ENCODE results near the gene ERCC2. TPM values are rescaled to one million over a fixed set of nuclear protein-coding genes. Genes with fewer than 3 reads are reported as not detected.

Gene ERCC2
- total and polyA plus RNA-seq, 2 of the 8 experiments (the other 6 are each of a cell fraction or from before 2014, with no cell fraction given), result 107 to 117 TPM

- Histone ChIP-seq H3K9ac (replicated peaks in 1 of 4; ENCODE audit: extremely low read depth in 1 of 4, low read depth in 3 of 4, low read length in 3 of 4) (no peak overlapping the region), H4K5ac (ENCODE audit: insufficient read length, low read depth, low read length) (no peak overlapping the region), H3K18ac (ENCODE audit: extremely low read depth, low read length) (no peak overlapping the region), H3K4me2 (ENCODE audit: insufficient read depth in 1 of 2, low read depth in 2 of 2, low read length in 2 of 2) (no peak overlapping the region), H2AK5ac (ENCODE audit: low read depth, low read length) (no peak overlapping the region), H3K79me1 (ENCODE audit: low read depth, low read length) (no peaks in the 10 kb centered on the region), H4K8ac (ENCODE audit: extremely low read depth, insufficient read depth, low read length) (peak overlapping the region; percentile 15; the same call in 1 of the 2 replicates), H2AFZ (ENCODE audit: low read length) (no peak overlapping the region), H3K23me2 (ENCODE audit: low read depth, low read length) (no peaks in the 10 kb centered on the region), H2BK20ac (ENCODE audit: low read length) (no peak overlapping the region), H3K56ac (replicated peaks; ENCODE audit: insufficient read length, low read depth, low read length) (no peak overlapping the region), H3K27me3 (replicated peaks in 1 of 4; ENCODE audit: control insufficient read depth in 3 of 4, extremely low read depth in 1 of 4, insufficient read depth in 3 of 4, low read length in 3 of 4) (peaks cover 0 to 13% (median 11%) of the 10 kb centered on the region in 4 experiments; a peak in 3 of 7 replicates), H3K4me3 (ENCODE audit: extremely low read depth in 1 of 4, insufficient read depth in 2 of 4, low read depth in 3 of 4, low read length in 4 of 4) (no peak overlapping the region), H3K4me1 (replicated peaks in 1 of 4; ENCODE audit: control insufficient read depth in 3 of 4, insufficient read depth in 4 of 4, low read length in 3 of 4) (no peaks in the 10 kb centered on the region; a peak in 2 of 7 replicates), H2BK15ac (ENCODE audit: low read length) (no peak overlapping the region), H2BK120ac (replicated peaks; ENCODE audit: low read depth, low read length) (no peak overlapping the region), H3K27ac (ENCODE audit: low read depth, low read length) (no peak overlapping the region), H3K4ac (replicated peaks; ENCODE audit: insufficient read length, low read depth, low read length) (no peak overlapping the region), H3K23ac (ENCODE audit: insufficient read length) (no peak overlapping the region), H3K9me3 (ENCODE audit: insufficient read depth in 2 of 2, low read depth in 1 of 2, low read length in 1 of 2) (no peaks in the 10 kb centered on the region), H2BK5ac (ENCODE audit: low read depth, low read length) (no peak overlapping the region), H4K20me1 (replicated peaks in 1 of 2; ENCODE audit: control insufficient read depth in 1 of 2, insufficient read depth in 2 of 2, low read length in 2 of 2) (no peaks in the 10 kb centered on the region), H2BK12ac (ENCODE audit: low read depth, low read length) (0 out of 2 replicates have a peak overlapping the region, but pooled peaks have one; percentile 27), H3K36me3 (ENCODE audit: control insufficient read depth in 2 of 4, insufficient read depth in 4 of 4, low read length in 3 of 4) (no peaks in the 10 kb centered on the region; a peak in 1 of 8 replicates), H3K79me2 (ENCODE audit: control insufficient read depth in 1 of 2, insufficient read depth in 2 of 2, low read length in 2 of 2) (no peaks in the 10 kb centered on the region), H4K91ac (replicated peaks; ENCODE audit: insufficient read length, low read length) (no peak overlapping the region), H3K14ac (ENCODE audit: insufficient read length) (no peak overlapping the region)
- DNase-seq (ENCODE audit: low read depth in 1 of 2, low spot score in 2 of 2), result no peak
- TF ChIP-seq ATF2 (IDR thresholded peaks at IDR 0.05; ENCODE audit: low read length) (no peak), GABPA (IDR thresholded peaks at IDR 0.05; ENCODE audit: borderline replicate concordance, insufficient read depth, low read length) (no peak), BRCA1 (IDR thresholded peaks at IDR 0.05; ENCODE audit: low read depth, low read length) (no peak), ZNF274 (IDR thresholded peaks at IDR 0.05; ENCODE audit: borderline replicate concordance, extremely low read depth, low read length) (no peak), JUN (IDR thresholded peaks at IDR 0.05; ENCODE audit: low read depth, low read length) (no peak), FOSL1 (IDR thresholded peaks at IDR 0.05; ENCODE audit: insufficient read depth, low read depth, low read length) (no peak)
- 90% methylated on average over 19 of the region's 19 CpGs; no CpG with 5 or more reads in 1 of the 2 experiments for WGBS, 2 experiments (ENCODE audit: extremely low coverage in 1 of 2, insufficient coverage in 1 of 2, insufficient read length in 1 of 2, insufficient replicate concordance in 2 of 2, low coverage in 1 of 2, low lambda C conversion rate in 2 of 2, missing lambda C conversion rate in 1 of 2)
- CTCF ChIA-PET (ENCODE audit: partially characterized antibody), result interaction anchor here (0.6 to 1.9 kb wide), 5 partner anchors 26 to 110 kb away, joined by 3 to 7 read pairs (median 3); no protein-coding TSS in a partner anchor
- POLR2A ChIA-PET (ENCODE audit: partially characterized antibody), result interaction anchor here (1.0 to 2.1 kb wide), 5 partner anchors 19 to 215 kb away, joined by 3 to 6 read pairs (median 3); partner anchors contain the start of gene PPP1R37
- no peak for FAIRE-seq
Measured at GRCh38 chr19:45307361-45307760, 63.0 kb downstream of the ERCC2 start.
